HEK293T (cell line): ENCODE measurements around the gene PIWIL1.

Experiments
- BHLHE40 ChIP-seq: fragments of 450-650 bp; IDR thresholded peaks from 2 replicates; pipeline ENCODE4 v1.6.1; 2016; ENCODE audit warnings: mild to moderate bottlenecking, moderate library complexity, borderline replicate concordance
- ELF4 ChIP-seq: fragments of 450-650 bp; IDR thresholded peaks from 2 replicates; pipeline ENCODE4 v1.6.1; 2017; ENCODE audit warnings: antibody characterized with exemption
- FOXA1 ChIP-seq: fragments of 450-650 bp; IDR thresholded peaks from 2 replicates; pipeline ENCODE4 v1.6.1; 2016; ENCODE audit warnings: mild to moderate bottlenecking
- FOXK2 ChIP-seq: fragments of 450-650 bp; IDR thresholded peaks from 2 replicates; pipeline ENCODE4 v1.6.1; 2016; ENCODE audit warnings: mild to moderate bottlenecking
- FOXM1 ChIP-seq: fragments of 450-650 bp; IDR thresholded peaks from 2 replicates; pipeline ENCODE4 v1.6.1; 2017; ENCODE audit warnings: mild to moderate bottlenecking, borderline replicate concordance
- L3MBTL2 ChIP-seq: fragments of 450-650 bp; conservative IDR thresholded peaks from 2 replicates; pipeline ENCODE4 v1.6.1; 2016; ENCODE audit warnings: mild to moderate bottlenecking
- LEF1 ChIP-seq: fragments of 450-650 bp; IDR thresholded peaks from 2 replicates; pipeline ENCODE4 v1.6.1; 2017; ENCODE audit warnings: mild to moderate bottlenecking, borderline replicate concordance
- SP1 ChIP-seq: fragments of 450-650 bp; IDR thresholded peaks from 2 replicates; pipeline ENCODE4 v1.6.1; 2017
- TARDBP ChIP-seq: fragments of 450-650 bp; IDR thresholded peaks from 2 replicates; pipeline ENCODE4 v1.6.1; 2016
- ZNF384 ChIP-seq: fragments of 450-650 bp; IDR thresholded peaks from 2 replicates; pipeline ENCODE4 v1.6.1; 2016

DNA sequence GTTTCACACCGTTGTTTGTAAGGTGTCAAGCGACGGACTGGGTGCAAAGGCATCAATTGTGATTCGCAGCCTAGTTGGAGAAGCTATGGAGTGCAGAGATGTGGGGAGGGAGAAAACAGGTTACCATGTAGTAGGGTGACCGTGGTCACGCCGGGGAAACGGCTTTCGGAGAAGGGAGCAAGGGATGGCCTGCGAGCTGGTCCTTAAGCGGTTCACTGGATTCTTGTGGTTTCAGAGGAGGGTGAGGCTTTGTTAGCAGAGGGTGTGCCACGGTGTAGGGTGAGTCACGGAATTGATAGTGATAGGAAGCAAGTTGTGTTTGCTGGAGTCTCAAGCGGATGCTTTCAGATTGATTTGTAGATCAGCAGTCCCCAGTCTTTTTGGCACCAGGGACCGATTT, 2.3 kb downstream of the PIWIL1 start:
- TF ChIP-seq BHLHE40 (no peak), FOXK2 (no peak), TARDBP (no peak), FOXA1 (no peak), FOXM1 (no peak), ELF4 (no peak), ZNF384 (no peak), SP1 (no peak), LEF1 (no peak), L3MBTL2 (no peak)
